Upper lobe of right lung (tissue), 1 donor: ENCODE data around the gene COPG1. TPM values are rescaled to one million over a fixed set of nuclear protein-coding genes. Genes with fewer than 3 reads are reported as not detected.

Source experiments
- ATAC-seq: fragments of 200-7000 bp; cut with Tn5 transposase; one replicate; pipeline ENCODE4 v1.9.1; 2020; ENCODE audit warnings: mild to moderate bottlenecking, moderate library complexity
- DNase-seq: peaks from one replicate; pipeline ENCODE4 v3.0.0-alpha.2; 2020
- H3K27ac ChIP-seq: fragments of 200-600 bp; one replicate; pipeline ENCODE4 v1.8.0; 2022
- H3K27me3 ChIP-seq: fragments of 200-600 bp; one replicate; pipeline ENCODE4 v1.8.0; 2022; ENCODE audit warnings: mild to moderate bottlenecking
- H3K36me3 ChIP-seq: fragments of 200-600 bp; one replicate; pipeline ENCODE4 v1.8.0; 2022
- H3K4me1 ChIP-seq: fragments of 200-600 bp; one replicate; pipeline ENCODE4 v1.8.0; 2022
- H3K4me3 ChIP-seq: fragments of 200-600 bp; one replicate; pipeline ENCODE4 v1.8.0; 2022; ENCODE audit warnings: mild to moderate bottlenecking
- H3K9me3 ChIP-seq: fragments of 200-600 bp; one replicate; pipeline ENCODE4 v1.8.0; 2022
- intact Hi-C: fragments of 100-400 bp; cut with DNase I; formaldehyde crosslinking; loops from one replicate; pipeline ENCODE4 v1.11.0; 2022
- total RNA-seq: library from RNA; stranded (reverse); fragmentation: NEBNext Ultra II Directional; extraction: Animal tissue kit (Norgen Biotek cat#: 25700); gene quantifications from one replicate; pipeline ENCODE4 v1.2.1, GENCODE V29; 2021
- TF ChIP-seq, protein P1 (sequence below): fragments of 200-600 bp; IDR thresholded peaks from one replicate; pipeline ENCODE4 v1.8.0; 2022; ENCODE audit warnings: antibody characterized with exemption
- donor health status: DM: no; HTN: yes; CAD: no; lungs with severe emphysema.

Gene COPG1
- total RNA-seq, 1 donor from 2014 or later = 149 TPM

DNA sequence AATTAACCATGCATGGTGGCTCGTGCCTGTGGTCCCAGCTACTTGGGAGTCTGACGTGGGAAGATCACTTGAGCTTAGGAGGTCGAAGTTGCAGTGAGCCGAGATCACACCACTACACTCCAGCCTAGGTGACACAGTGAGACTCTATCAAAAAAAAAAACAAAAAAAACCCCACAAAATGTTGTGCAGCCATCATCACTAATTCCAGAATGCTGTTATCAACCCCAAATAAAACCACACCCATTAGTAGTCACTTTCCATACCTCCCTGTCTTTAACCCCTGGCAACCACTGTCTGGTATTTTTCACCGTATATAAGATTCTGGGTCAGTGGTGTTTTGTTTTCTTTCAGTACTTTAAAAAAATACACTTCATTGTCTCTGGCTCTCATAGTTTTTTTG lies 45.9 kb downstream of the COPG1 start:
- DNase-seq = no peak
- H3K4me1 ChIP-seq = no peaks in the 10 kb centered on the region
- H3K4me3 ChIP-seq = no peak overlapping the region
- H3K27me3 ChIP-seq = no peaks in the 10 kb centered on the region
- TF ChIP-seq, protein P1, sequence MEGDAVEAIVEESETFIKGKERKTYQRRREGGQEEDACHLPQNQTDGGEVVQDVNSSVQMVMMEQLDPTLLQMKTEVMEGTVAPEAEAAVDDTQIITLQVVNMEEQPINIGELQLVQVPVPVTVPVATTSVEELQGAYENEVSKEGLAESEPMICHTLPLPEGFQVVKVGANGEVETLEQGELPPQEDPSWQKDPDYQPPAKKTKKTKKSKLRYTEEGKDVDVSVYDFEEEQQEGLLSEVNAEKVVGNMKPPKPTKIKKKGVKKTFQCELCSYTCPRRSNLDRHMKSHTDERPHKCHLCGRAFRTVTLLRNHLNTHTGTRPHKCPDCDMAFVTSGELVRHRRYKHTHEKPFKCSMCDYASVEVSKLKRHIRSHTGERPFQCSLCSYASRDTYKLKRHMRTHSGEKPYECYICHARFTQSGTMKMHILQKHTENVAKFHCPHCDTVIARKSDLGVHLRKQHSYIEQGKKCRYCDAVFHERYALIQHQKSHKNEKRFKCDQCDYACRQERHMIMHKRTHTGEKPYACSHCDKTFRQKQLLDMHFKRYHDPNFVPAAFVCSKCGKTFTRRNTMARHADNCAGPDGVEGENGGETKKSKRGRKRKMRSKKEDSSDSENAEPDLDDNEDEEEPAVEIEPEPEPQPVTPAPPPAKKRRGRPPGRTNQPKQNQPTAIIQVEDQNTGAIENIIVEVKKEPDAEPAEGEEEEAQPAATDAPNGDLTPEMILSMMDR = no peak
- no peaks in the 10 kb centered on the region for H3K9me3 ChIP-seq
- H3K27ac ChIP-seq = no peak overlapping the region
- no peak for ATAC-seq
- intact Hi-C loops = no loop called here
- H3K36me3 ChIP-seq = peaks cover 69% of the 10 kb centered on the region

DNA sequence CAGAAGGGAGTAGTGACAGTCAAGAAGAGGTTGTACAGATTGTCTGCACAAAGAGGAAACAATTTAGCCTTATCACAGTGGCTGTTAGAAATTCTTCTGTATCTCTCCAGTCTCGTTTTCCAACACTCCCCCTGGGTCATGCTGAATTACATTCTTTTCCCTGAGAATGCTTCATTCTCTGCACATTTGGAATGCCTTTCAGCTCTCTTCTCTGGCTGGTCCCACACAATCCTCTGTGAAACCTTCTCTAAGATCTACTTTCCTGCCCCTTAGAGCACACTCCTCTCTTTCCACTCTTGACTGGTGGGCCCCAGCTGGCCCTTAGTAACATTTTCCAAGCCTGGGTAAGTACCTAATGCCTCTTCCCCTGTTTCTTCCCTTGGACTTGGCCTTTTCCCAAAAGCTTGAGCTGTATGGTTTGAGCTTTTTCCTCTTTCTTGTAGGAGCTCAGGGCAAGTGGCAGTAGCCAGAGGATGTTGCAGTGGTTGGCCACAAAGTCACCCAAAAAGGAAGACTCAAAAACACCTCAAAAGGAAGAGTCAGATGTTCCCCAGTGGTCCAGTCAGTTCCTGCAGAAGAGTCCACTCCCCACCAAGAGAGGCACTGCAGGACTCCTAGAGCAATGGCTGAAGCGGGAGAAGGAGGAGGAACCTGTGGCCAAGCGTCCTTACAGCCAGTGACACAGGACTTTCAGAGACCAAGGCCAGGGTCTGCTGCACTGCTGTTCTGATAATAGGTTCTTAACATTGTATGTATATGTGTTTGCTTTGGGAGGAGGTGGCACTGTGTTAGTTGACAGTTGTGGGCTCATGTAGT lies 54.9 kb downstream of the COPG1 start:
- no peak for DNase-seq
- ATAC-seq = no peak

DNA sequence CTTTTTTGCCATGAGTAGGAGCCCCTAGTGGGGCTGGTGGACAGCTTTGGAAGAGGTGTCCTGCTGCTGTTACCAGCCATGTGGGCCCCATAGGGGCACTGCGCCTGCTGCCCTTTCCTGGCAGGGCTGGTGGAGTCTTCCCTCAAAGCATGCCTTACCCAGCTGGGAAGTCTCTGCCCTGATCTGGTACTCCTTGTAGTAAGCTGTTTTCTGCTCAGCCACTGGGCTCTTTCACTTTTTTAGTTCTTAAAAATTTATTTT lies 55.5 kb downstream of the COPG1 start:
- Histone ChIP-seq H3K4me3 (no peak overlapping the region), H3K9me3 (no peaks in the 10 kb centered on the region), H3K27ac (peak overlapping the region; percentile 74), H3K27me3 (no peaks in the 10 kb centered on the region), H3K4me1 (peaks cover 14% of the 10 kb centered on the region), H3K36me3 (peaks cover 45% of the 10 kb centered on the region)
- ATAC-seq = no peak
- no peak for DNase-seq
- intact Hi-C loops = no loop called here
- TF ChIP-seq, protein P1 = no peak

More for the DNA sequence above, 54.9 kb downstream of the COPG1 start:
- H3K9me3 ChIP-seq = no peaks in the 10 kb centered on the region
- no peaks in the 10 kb centered on the region for H3K27me3 ChIP-seq
- no peak overlapping the region for H3K4me3 ChIP-seq
- TF ChIP-seq, protein P1 = no peak
- peaks cover 50% of the 10 kb centered on the region for H3K36me3 ChIP-seq
- intact Hi-C loops = no loop called here
- peaks cover 14% of the 10 kb centered on the region for H3K4me1 ChIP-seq
- peak overlapping the region; percentile 74 for H3K27ac ChIP-seq

DNA sequence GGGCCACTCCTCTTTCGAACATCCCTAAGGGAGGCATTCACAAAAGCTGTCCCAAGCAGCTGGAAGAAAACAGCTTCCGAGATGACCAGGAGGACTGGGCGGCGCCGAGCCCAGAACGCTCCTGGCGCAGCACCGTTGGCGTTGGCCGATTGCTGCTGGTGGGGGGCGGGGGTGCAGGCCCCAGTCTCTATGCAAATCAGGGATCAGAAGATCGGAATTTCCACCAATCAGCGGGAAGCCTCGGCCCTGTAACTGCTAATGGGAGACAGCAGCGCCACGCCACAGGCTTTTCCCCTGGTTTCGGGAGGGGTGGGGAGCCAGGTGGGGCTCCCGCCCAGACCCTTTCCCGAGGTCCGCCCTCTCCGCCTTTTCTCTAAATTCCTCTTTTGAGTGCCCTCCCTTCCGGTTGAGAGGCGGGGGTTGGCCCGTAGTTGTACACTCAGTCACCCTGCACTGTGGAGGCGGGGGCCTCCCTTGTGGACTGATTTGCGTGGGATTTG lies 56.2 kb downstream of the COPG1 start:
- ATAC-seq (peak; percentile 97), DNase-seq (peak; percentile 95)
- intact Hi-C loops = no loop called here
- no peaks in the 10 kb centered on the region for H3K9me3 ChIP-seq
- TF ChIP-seq, protein P1 = no peak
- peak overlapping the region; percentile 28 for H3K4me3 ChIP-seq
- no peaks in the 10 kb centered on the region for H3K27me3 ChIP-seq
- H3K27ac ChIP-seq = peak overlapping the region; percentile 74
- H3K36me3 ChIP-seq = peaks cover 37% of the 10 kb centered on the region
- H3K4me1 ChIP-seq = peaks cover 14% of the 10 kb centered on the region

DNA sequence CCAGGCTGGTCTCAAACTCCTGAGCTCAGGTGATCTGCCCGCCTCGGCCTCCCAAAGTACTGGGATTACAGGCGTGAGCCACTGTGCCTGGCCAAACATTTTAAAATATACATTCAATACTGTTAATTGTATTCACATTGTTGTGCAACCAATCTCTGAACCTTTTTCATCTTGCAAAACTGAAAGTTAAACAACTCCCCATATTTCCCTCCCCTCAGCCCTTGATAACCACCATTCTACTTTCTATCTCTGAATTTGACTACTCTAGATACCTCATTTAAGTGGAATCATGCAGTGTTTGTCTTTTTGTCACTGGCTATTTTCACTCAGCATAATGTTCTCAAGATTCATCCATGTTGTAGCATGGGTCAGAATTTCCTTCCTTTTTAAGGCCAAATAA lies 59.2 kb downstream of the COPG1 start:
- TF ChIP-seq, protein P1 = no peak
- DNase-seq = no peak

More for the DNA sequence above, 59.2 kb downstream of the COPG1 start:
- ATAC-seq = no peak
- peaks cover 14% of the 10 kb centered on the region for H3K4me1 ChIP-seq
- H3K9me3 ChIP-seq = no peaks in the 10 kb centered on the region
- no peak overlapping the region for H3K27ac ChIP-seq
- no peak overlapping the region for H3K4me3 ChIP-seq
- peaks cover 11% of the 10 kb centered on the region for H3K36me3 ChIP-seq
- intact Hi-C loops = no loop called here
- no peaks in the 10 kb centered on the region for H3K27me3 ChIP-seq
